ENCODE data around the gene NTMT1. TPM values are rescaled to one million over a fixed set of nuclear protein-coding genes. Genes with fewer than 3 reads are reported as not detected.
"Not testable (repeated sequence)": the region's sequence is repeated elsewhere in the genome, so short reads cannot be mapped to it uniquely, and the experiment has no call there.

NTMT1 gene
- total RNA-seq, 1 experiment from 2014 or later, result 50.2 TPM

- intact Hi-C loops (cut with micrococcal nuclease), result no loop called here
- no peak for DNase-seq
- no peaks in the 10 kb centered on the region for H3K9me3 ChIP-seq (ENCODE audit: low read length)
- TF ChIP-seq EZH2 (IDR thresholded peaks at IDR 0.05; ENCODE audit: low read length, unreplicated experiment), result no peak
- TF ChIP-seq, protein P1, sequence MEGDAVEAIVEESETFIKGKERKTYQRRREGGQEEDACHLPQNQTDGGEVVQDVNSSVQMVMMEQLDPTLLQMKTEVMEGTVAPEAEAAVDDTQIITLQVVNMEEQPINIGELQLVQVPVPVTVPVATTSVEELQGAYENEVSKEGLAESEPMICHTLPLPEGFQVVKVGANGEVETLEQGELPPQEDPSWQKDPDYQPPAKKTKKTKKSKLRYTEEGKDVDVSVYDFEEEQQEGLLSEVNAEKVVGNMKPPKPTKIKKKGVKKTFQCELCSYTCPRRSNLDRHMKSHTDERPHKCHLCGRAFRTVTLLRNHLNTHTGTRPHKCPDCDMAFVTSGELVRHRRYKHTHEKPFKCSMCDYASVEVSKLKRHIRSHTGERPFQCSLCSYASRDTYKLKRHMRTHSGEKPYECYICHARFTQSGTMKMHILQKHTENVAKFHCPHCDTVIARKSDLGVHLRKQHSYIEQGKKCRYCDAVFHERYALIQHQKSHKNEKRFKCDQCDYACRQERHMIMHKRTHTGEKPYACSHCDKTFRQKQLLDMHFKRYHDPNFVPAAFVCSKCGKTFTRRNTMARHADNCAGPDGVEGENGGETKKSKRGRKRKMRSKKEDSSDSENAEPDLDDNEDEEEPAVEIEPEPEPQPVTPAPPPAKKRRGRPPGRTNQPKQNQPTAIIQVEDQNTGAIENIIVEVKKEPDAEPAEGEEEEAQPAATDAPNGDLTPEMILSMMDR (conservative IDR thresholded peaks at IDR 0.05; ENCODE audit: low read depth, low read length), result no peak
- TF ChIP-seq EZH2phosphoT487 (IDR thresholded peaks at IDR 0.05; ENCODE audit: borderline replicate concordance, low read length), result no peak
- H3K9ac ChIP-seq (ENCODE audit: low read length), result no peak overlapping the region
- H3K27me3 ChIP-seq (ENCODE audit: low read length), result no peaks in the 10 kb centered on the region
- no peaks in the 10 kb centered on the region for H3F3A ChIP-seq (ENCODE audit: low read length, unreplicated experiment)
- no peak overlapping the region for H3K4me2 ChIP-seq (ENCODE audit: low read length)
- no peak overlapping the region for H3K4me3 ChIP-seq (ENCODE audit: low read length)
- H3K36me3 ChIP-seq (ENCODE audit: low read depth, low read length), result no peaks in the 10 kb centered on the region; the same call in none of the 2 replicates
- H2AFZ ChIP-seq (ENCODE audit: low read length), result no peak overlapping the region
- peaks cover 50% of the 10 kb centered on the region for H3K79me2 ChIP-seq (ENCODE audit: low read length)
- ATAC-seq, result no peak
- POLR2A ChIA-PET (ENCODE audit: unreplicated experiment), result no interaction called here
- H3K9me2 ChIP-seq (replicated peaks; ENCODE audit: low read length), result no peaks in the 10 kb centered on the region
- no peak overlapping the region for H3K27ac ChIP-seq (ENCODE audit: low read length)
- CTCF ChIA-PET, result no interaction called here
- peaks cover 15% of the 10 kb centered on the region; the same call in 1 of the 2 replicates for H4K20me1 ChIP-seq (ENCODE audit: low read length)
- no TSS peak for BruUV-seq (replicated peaks)
- no peaks in the 10 kb centered on the region for H3K4me1 ChIP-seq (ENCODE audit: insufficient read depth, low read length)
Measured at GRCh38 chr9:129633848-129634247, 7.9 kb downstream of the NTMT1 start.

DNA sequence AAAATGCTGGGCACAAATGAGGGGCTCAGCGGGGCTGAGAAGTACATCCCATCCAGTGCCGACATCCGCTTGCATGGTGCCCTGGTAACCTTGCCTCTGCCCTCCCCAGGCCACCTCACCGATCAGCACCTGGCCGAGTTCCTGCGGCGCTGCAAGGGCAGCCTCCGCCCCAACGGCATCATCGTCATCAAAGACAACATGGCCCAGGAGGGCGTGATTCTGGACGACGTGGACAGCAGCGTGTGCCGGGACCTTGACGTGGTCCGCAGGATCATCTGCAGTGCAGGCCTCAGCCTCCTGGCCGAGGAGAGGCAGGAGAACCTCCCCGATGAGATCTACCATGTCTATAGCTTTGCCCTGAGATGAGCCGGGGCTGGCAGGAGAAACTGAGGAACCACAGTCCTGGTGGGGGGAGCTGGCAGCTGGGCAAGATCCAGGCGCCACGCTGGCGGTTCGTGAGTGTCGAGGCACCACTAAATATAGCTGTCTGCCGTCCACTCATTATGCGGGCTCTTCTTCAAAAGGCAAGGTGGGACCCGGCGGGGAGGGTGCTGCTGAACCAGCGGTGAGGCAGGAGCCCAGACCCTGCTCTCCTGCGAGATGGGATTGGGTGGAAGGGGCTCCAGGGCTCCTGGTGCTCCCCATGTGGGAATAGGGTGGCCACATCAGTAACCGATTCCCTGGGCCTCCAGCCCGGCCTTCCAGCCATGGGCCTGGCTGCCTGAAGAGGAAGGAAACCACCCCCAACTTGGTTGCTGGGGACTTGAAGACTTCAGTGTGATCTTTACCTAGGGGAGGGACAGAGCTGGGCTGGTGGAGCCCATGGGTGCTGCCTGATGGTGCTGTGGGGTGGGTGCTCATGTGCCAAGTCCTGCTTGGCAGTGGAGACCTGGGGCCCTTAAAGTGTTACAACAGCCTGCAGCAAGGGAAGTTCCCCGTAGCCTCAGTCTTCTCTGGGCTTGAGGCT, 9.4 kb downstream of the NTMT1 start:
- TF ChIP-seq EZH2 (IDR thresholded peaks at IDR 0.05; ENCODE audit: low read length, unreplicated experiment) (no peak), EZH2phosphoT487 (IDR thresholded peaks at IDR 0.05; ENCODE audit: borderline replicate concordance, low read length) (no peak)
- TF ChIP-seq, protein P1 (conservative IDR thresholded peaks at IDR 0.05; ENCODE audit: low read depth, low read length), result no peak
- Histone ChIP-seq H3K36me3 (ENCODE audit: low read depth, low read length) (no peaks in the 10 kb centered on the region; the same call in none of the 2 replicates), H3K9me2 (replicated peaks; ENCODE audit: low read length) (no peaks in the 10 kb centered on the region), H3K4me2 (ENCODE audit: low read length) (no peak overlapping the region), H3K27me3 (ENCODE audit: low read length) (no peaks in the 10 kb centered on the region), H3F3A (ENCODE audit: low read length, unreplicated experiment) (no peaks in the 10 kb centered on the region), H3K4me3 (ENCODE audit: low read length) (no peak overlapping the region), H2AFZ (ENCODE audit: low read length) (no peak overlapping the region), H3K4me1 (ENCODE audit: insufficient read depth, low read length) (no peaks in the 10 kb centered on the region), H3K9ac (ENCODE audit: low read length) (no peak overlapping the region), H4K20me1 (ENCODE audit: low read length) (peaks cover 11% of the 10 kb centered on the region; the same call in 1 of the 2 replicates), H3K27ac (ENCODE audit: low read length) (no peak overlapping the region), H3K9me3 (ENCODE audit: low read length) (no peaks in the 10 kb centered on the region), H3K79me2 (ENCODE audit: low read length) (peaks cover 43% of the 10 kb centered on the region)
- CTCF ChIA-PET, result no interaction called here
- DNase-seq (no peak), ATAC-seq (no peak)
- POLR2A ChIA-PET (ENCODE audit: unreplicated experiment), result no interaction called here
- intact Hi-C loops (cut with micrococcal nuclease), result no loop called here
- BruUV-seq (replicated peaks), result no TSS peak

- H3K27ac ChIP-seq (ENCODE audit: low read length); BruUV-seq (replicated peaks); H3K4me2 ChIP-seq (ENCODE audit: low read length); intact Hi-C loops (cut with micrococcal nuclease); H3K27me3 ChIP-seq (ENCODE audit: low read length); H3K9me2 ChIP-seq (replicated peaks; ENCODE audit: low read length); H3F3A ChIP-seq (ENCODE audit: low read length, unreplicated experiment); H3K4me3 ChIP-seq (ENCODE audit: low read length); H3K36me3 ChIP-seq (ENCODE audit: low read depth, low read length); ATAC-seq; DNase-seq; H4K20me1 ChIP-seq (ENCODE audit: low read length); H3K4me1 ChIP-seq (ENCODE audit: insufficient read depth, low read length); H3K9ac ChIP-seq (ENCODE audit: low read length); H3K9me3 ChIP-seq (ENCODE audit: low read length); H2AFZ ChIP-seq (ENCODE audit: low read length); POLR2A ChIA-PET (ENCODE audit: unreplicated experiment): not testable (repeated sequence)
- CTCF ChIA-PET, result interaction anchor here (0.7 kb wide), 1 partner anchor 415 kb away, joined by 3 read pairs; no protein-coding TSS in a partner anchor
- H3K79me2 ChIP-seq (ENCODE audit: low read length), result peaks cover 43% of the 10 kb centered on the region
Measured at GRCh38 chr9:129636343-129636742, 10.4 kb downstream of the NTMT1 start.

Measured in PC-3 (cell line).